HG02571 (cell line): ENCODE results near the gene RALGAPA2.
"Not testable (repeated sequence)": the region's sequence is repeated elsewhere in the genome, so short reads cannot be mapped to it uniquely, and the experiment has no call there.

Experiments
- ATAC-seq: cut with Tn5 transposase; IDR thresholded peaks from one replicate; pipeline ENCODE4 v1.9.1; 2021; ENCODE audit warnings: mild to moderate bottlenecking, moderate library complexity; ENCODE audit not compliant: unreplicated experiment

RALGAPA2 gene

DNA sequence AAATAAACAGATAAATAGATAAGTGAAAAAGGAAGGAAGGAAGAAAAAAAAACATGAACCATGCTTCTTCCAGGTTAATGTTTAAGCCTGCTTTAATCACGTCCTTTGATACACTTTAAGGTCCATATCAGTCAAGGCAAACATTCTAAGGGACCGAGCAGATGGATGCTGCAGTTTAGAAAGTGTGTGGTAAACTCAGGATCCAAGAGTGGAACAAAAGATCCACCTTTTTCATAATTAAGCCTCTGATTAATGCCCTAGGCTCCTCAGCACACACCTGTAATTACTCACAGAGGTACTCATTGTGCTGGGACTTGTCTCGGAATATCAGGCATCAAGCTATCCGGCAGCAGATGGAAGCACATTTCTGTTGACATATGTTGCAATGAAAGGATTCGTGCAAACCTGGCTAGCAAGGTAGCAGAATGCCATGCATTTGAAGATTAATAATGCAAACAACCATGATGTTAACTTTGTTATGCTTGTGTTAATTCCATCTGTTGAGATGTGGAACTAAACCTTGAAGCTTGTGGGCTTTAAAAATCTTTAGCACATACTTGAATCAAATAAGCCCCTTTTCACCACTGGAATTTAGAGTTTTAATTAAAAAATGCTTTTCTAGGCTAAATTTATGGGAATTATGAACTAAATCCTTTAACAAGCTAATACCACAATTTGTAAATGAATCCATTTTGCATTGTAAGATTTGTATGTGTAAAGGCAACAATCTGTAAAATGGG, 163.7 kb downstream of the RALGAPA2 start:
- ATAC-seq: no peak

- ATAC-seq: no peak
Observed at GRCh38 chr20:20547876-20548266, 164.6 kb downstream of the RALGAPA2 start.

GRCh38 chr20:20547221-20547875, 165.1 kb downstream of the RALGAPA2 start:
- no peak for ATAC-seq

DNA sequence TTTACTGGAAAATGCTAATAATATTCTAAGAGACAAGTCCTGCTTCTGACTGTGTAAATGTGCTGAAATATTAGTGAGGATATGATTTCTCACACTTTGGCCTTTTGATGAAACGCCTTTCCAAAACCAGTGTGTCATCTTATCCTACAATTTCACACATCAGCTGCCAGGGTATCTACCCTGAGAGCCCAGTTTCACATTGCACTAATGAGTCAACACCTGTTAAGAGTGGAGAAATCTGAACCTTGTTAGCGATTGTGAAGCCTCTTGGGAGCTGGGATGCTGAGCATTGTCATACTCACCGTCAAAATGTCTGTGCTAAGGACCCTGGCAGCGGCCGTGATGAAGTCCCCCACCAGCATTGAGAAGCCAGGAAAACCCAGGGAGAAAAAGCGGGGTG, 166.0 kb downstream of the RALGAPA2 start:
- ATAC-seq: no peak

DNA sequence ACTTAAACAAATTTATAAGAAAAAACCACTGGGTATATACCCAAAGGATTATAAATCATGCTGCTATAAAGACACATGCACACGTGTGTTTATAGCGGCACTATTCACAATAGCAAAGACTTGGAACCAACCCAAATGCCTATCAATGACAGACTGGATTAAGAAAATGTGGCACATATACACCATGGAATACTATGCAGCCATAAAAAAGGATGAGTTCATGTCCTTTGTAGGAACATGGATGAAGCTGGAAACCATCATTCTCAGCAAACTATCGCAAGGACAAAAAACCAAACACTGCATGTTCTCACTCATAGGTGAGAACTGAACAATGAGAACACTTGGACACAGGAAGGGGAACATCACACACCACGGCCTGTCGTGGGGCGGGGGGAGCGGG, 169.1 kb downstream of the RALGAPA2 start:
- ATAC-seq: not testable (repeated sequence)

- ATAC-seq: no peak
Observed at GRCh38 chr20:20536240-20536933, 176.1 kb downstream of the RALGAPA2 start.

GRCh38 chr20:20535051-20535450, 177.4 kb downstream of the RALGAPA2 start:
- no peak for ATAC-seq

GRCh38 chr20:20531283-20531682, 181.2 kb downstream of the RALGAPA2 start:
- ATAC-seq: no peak

DNA sequence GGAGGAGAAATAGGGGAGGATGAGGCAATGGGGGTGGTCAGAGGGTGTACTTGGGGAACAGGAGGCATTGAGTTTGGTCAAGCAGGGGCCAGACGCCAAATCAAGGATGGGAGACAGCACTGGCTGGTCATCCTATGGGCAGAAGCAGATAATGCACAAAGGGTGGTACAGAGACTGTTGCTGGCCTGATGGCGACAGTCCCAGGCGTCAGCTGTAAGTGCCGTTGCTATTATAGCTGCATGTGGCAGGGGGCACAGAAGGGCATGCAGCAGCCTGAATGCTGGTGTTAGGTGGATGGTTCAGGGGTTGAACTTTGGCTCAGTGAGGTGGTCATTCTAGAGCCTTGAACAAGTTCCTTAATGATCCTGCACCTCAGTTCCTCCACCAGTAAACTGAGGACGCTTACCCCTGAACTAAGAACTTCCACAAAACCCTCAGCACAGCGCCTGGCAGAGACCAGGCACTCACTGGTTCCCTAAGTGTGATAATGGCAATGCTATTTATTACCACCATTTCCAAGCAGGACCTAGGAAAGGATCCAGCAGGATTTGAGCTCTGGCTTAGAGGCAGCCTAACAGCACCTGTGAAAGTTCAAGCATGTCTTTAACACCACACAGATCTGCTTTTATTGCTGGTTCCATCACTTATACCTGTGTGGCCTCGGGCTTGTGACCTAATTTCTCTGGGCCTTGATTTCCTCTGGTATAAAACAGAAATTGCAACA, 181.9 kb downstream of the RALGAPA2 start:
- ATAC-seq: no peak

DNA sequence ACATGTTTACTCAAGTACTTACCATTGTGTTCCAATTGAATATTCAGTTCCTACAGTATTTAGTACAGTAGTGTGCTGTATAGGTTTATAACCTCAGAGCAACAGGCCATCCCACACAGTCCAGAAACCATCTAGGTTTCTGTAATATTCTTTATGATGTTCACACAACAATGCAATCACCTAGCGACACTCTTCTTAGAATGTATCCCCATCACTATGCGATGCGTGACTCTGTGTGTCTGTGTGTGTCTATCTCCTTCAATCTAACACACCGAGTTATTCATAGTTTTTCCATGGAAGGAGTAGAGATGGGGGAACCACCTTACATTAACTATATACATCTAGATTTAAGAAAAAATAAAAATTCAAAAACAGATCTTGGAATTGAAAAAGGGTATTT, 182.8 kb downstream of the RALGAPA2 start:
- ATAC-seq: no peak

DNA sequence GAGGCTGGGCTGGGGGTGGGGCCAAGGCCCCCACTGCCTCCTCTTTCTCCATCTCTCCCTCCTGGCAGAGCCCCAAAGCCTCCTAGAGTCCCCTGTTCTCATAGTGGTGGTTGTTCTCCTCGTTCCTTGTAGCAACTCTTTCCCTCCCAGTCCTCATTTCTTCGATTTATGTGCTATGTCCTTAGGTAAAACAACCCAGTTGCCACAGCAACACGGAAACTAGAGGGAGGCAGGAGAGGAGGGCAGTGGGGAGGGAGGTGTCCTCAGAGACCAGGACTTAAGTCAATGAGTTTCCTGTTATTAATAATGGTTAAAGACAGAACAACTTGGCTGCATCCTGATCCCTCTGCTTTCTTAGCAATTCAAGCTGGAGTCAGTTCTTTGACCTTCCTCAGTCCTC, 183.6 kb downstream of the RALGAPA2 start:
- ATAC-seq: no peak

DNA sequence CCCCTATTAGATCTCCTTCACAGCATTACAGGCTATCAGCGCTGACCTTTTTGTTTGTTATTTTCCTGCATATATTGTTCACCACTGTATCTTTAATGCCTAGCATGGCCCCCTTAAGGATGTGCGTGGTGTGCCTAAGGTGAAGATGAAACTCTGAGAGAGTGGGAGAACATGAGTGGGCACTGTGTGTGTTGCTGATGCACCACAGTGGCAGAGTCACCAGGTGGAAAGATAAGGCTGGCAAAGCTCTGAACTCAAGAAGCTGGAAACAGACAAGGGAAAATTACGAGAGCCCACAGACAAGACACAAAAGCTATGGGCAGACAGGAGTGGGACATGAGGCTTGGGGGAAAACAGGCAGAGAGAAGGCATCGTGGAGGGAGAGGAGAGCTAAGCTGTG, 184.8 kb downstream of the RALGAPA2 start:
- no peak for ATAC-seq

- ATAC-seq: no peak
Observed at GRCh38 chr20:20525756-20526155, 186.7 kb downstream of the RALGAPA2 start.

DNA sequence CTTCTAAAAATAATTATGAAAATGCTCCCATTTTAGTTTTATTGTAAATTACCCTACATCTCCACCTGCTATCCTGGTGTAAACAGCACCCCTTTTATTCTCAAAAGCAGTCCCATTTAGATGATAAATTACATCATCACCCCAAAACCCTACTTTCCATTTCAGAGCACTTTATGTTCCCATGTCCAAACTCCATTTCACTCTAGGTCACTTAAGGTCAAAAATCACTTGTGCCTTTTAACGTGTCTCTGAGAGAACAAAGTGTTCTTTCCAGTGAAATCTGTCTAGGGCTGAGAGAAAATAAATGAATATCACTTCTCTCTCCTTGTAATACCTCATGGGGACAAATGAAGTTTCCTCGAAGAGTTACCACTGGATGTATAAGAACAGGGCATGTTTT, 187.2 kb downstream of the RALGAPA2 start:
- ATAC-seq: no peak

GRCh38 chr20:20524756-20525155, 187.7 kb downstream of the RALGAPA2 start:
- ATAC-seq: no peak

GRCh38 chr20:20521736-20522135, 190.7 kb downstream of the RALGAPA2 start:
- no peak for ATAC-seq

GRCh38 chr20:20520776-20521175, 191.7 kb downstream of the RALGAPA2 start:
- no peak for ATAC-seq

- ATAC-seq: no peak
Observed at GRCh38 chr20:20519269-20519668, 193.2 kb downstream of the RALGAPA2 start.

DNA sequence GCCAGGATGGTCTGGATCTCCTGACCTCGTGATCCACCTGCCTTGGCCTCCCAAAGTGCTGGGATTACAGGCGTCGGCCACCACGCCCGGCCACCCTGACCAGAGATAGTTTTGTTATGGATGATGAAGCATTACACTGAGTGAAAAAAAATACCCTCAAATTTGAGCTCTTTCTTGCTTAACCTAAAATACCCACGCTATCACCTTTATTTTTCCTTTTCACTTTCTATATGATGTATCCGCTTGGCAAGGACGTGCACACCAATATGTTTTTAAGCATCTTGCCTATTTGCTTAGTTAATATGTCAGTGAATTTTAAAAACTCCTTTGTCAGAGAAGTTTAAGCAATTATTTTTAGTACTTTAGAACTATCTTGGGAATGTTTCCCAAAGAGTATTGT, 194.2 kb downstream of the RALGAPA2 start:
- no peak for ATAC-seq

DNA sequence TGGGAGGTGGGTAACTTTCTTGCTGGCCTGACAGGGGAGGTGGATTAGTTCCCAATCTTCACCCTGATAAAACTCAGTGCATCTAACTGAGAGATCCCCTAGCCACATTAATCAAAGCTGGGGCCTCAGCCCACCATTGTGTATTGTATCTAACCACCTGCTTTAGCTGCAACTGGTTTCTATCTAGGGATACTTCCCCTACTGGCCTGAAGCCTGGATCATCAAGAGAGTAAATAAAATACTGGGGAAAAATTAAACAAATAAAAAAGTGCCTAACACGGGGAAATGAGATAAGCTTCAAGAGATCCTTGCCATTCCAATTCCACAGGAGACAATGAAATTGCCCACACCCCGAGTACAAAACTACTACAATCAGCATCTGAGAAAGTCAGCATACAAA, 195.1 kb downstream of the RALGAPA2 start:
- ATAC-seq: no peak

DNA sequence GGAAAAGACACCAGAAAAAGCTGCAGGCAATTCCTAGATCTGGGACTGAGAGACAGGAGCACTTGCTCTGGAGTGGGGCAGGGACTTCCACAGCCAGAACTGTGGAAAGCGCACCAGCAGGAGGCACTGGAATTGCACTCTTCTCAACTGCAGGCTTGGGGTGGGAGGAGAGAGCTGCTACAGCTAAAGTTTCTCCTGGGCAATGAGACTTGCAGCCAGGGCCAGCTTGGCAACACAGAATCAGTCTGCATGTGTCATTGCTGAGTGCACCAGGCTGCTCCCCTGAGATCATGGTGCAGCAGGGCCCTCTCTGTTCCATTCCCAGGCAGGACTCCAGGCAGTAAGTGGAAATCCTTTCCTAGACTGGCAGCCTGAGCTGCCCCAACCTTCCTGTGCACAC, 198.7 kb downstream of the RALGAPA2 start:
- no peak for ATAC-seq
